Measurements from ENCODE around the gene RBPJL.
A peak's percentile ranks its signal among the peaks of the same experiment; 100 is the strongest.

The RBPJL gene

DNA sequence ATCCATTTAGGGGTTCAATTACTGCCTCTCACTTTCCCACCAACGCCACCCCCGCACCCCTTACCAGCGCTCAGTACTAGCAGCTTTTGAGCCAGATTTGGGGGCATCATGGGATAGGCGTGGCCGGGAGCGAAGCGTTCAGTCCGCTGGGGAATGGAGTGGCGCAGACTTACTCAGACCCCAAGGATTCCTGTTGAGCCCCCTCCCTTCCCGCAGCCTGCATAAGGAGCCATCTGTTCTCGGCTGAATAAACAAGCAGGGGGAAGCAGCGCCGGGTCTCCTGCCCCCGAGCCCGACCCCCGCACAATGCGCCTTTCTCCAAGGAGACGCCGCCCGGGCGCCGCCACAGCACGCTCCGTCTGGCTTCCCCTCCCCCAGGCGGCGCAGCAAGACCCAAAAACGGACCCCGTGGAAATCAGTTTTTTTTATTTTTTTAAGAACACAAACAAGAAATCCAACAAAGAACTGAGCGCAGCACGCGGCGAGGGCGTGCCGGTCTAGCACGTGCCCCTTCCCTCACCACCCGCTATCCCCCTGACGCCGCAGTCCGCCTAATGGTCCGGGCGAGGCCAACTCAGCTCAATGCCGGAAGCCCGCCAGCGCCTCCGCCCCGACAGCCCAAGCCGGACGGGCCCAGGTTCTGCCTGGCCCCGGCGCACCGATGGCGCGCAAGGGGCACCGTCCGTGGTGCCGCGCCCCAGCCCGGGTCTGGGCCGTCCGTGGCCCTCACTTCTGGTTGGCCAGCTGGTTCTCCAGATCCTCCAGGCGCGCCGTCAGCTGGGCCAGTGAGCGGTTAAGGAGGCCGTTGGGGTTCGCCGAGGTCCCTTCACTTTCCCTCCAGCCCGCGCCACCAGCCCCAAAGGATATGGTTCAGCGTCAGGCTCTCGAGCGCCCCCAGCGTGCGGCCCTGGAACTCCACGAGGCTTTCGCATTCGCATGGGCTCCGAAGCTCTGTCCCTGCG is 13.3 kb upstream of the RBPJL start:
- DNase-seq: peak; percentile 81 to 83

- DNase-seq: no peak
Measured at GRCh38 chr20:45294003-45294368, 12.7 kb upstream of the RBPJL start.

- DNase-seq: no peak
Measured at GRCh38 chr20:45294659-45295058, 12.0 kb upstream of the RBPJL start.

- DNase-seq: no peak
Measured at GRCh38 chr20:45297786-45298497, 8.7 kb upstream of the RBPJL start.

DNA sequence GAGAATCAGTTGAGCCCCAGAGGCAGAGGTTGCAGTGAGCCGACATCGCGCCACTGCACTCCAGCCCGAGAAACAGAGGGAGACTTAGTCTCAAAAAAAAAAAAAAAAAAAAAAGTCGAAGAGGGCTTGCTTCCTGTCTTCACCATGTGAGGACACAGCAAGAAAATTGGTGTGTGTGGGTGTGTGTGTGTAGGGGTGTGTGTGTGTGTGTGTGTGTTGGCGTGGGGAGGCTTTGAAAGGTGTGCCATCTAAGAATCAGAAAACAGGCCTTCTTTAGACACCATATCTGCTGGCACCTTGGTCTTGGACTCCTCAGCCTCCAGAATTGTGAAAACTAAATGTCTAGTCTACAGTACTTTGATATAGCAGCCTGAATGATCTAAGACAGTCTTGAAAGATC is 6.9 kb upstream of the RBPJL start:
- no peak for DNase-seq

- DNase-seq: peak; percentile 27 to 28
Measured at GRCh38 chr20:45300961-45301360, 5.7 kb upstream of the RBPJL start.

GRCh38 chr20:45301824-45302271 is 4.8 kb upstream of the RBPJL start:
- no peak for DNase-seq

DNA sequence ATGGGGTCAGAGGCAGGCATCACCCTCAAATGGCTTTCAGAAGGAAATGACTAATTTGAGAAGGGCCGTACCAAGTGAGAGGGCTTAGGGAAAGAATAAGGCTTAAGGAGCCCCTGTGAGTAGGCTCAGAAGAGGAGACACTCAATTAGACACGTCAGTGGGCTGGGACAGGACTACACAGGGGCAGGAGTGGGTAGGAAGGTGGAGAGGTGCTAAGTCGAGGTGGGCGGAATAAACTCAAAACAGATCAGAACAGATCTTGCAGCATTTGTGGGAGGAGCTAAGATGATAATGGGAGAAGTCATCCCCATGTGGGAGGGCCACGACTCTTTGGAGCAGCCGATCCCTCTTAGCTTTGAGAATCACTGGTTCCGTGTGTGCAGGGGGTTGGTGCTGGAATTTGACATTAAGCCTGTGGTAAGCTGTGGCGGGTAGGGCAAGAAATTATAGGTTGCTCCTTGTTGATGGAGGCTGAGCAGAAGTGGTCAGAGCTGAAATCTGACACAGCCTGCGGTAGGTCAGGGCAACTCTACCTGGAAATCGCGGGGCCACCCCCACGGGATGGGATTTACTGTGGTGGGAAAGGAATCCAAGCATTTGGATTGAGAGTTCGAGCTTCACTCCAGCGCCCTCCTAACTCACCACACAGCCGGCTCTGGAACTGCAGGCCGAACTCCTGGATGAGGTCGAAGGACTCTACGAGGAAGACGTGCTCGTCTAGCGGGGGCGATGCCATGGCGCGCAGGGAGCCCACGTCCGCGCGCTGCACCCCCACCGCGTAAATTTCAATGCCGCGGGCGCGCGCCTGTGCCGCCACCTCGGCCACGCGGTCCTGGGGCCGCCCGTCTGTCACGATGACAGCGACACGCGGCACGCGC is 2.8 kb upstream of the RBPJL start:
- DNase-seq: no peak

- no peak for DNase-seq
Measured at GRCh38 chr20:45304464-45304999, 2.1 kb upstream of the RBPJL start.

DNA sequence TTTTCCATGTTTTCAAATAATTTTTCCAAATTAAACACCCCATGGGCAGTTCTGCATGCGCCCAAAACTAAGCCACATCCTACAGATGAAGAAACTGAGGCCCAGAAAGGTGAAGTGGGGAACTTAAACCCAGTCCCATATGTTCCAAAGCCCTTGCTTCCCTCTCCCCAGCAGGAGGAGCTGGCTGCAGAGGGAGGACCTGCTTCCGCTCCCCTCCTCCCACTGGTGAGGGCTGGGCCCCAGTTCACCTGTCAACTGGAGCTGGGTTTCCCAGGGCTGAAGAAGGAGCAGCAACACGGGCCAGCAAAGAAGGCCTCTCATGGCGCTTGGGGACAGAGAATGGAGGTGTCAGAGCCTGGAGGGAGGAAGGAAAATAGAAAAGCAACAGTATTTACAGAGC is 1.4 kb upstream of the RBPJL start:
- DNase-seq: no peak

- DNase-seq: no peak
Measured at GRCh38 chr20:45307076-45307640, 518 bp downstream of the RBPJL start.

GRCh38 chr20:45308117-45308778 is 1.6 kb downstream of the RBPJL start, which contains the start of gene MATN4:
Gene MATN4 (minus strand): TSS chr20:45308299. CDS start chr20:45305582, 2,717 bp downstream.
- no peak for DNase-seq

DNA sequence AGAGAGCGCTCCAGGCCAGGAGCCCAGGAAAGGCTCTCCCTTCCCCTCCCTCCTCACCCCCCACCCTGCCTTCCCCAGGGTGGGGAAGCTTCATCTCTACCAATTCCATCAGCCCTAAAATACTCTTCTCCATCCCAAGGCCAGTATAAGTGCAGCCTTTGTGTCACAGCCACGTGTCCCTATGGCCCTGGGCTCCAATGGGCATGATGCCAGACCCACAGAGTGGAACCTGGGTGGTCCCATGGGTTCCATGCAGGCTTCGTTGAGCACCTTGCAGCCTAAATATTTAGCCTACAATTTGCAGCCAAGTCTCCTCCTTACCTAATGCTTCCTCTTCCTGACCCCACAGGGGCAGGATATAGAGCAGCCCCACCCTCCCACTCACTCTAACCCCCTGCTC is 2.4 kb downstream of the RBPJL start:
- no peak for DNase-seq

DNA sequence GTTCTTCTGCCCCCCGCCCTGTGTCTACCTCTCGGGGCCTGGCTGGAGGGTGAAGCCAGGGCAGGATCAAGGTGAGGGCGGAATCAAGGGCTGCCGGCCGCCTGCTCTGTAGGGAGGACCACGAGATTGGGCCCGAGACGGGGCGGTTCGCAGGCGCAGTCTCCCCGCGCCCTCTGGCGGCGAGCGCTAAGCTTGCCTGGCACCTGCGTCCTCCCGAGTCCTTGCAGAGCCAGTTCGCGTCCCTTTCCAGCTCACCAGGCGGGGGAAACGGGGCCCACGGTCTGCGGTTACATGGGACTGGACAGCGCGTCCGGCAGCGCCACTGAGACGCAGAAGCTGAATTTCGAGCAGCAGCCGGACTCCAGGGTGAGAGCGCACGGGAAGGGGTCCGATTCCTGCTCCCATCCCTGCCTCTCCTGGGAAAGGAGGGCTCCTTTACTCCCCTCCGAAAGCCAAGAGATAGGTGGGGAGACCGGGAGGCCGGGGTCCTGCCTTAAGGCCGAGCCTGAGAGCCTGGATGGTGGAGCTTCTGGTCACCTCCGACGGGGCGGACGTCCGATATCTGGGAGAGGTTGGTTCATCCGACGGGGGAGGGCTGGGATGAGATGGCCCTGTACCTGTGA is 5.1 kb downstream of the RBPJL start:
- peak in 1 of 2 experiments; percentile 20 for DNase-seq

DNA sequence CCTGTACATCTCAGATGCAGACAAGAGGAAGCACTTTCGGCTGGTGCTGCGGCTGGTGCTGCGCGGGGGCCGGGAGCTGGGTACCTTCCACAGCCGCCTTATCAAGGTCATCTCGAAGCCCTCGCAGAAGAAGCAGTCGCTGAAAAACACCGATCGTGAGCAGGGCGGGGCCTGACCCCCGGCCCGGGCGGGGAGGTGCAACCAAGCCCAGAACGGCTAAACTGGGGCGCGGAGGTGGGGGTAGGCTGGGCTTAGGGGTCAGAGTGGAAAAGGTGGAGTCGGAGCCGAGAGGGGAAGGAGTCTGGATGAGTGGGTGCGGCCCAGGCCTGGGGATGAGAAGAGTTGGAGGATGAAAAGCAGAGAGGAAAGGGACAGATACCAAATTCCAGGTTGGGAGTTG is 5.6 kb downstream of the RBPJL start:
- DNase-seq: no peak

DNA sequence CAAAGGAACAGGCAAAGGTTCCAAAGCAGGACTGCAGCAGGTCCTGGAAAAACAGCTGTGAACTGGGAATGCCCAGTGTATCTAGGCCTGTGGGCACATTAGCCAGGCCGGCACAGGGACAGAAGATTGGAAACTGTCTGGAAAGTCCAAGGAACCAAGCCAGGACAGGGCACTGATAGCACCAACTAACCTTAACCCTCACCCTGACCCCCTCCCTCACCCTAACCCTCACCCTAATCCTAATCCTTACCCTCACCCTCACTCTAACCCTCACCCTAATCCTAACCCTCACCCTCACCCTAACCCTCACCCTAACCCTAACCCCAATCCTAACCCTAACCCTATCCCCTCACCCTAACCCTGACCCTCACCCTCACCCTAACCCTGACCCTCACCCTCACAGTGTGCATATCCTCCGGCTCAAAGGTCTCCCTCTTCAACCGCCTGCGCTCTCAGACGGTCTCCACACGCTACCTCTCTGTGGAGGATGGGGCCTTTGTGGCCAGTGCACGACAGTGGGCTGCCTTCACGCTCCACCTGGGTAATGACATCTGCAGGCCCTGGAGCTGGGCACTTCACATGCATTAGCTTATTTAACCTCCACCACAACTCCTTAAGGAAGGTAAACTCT is 6.5 kb downstream of the RBPJL start:
- DNase-seq: no peak

DNA sequence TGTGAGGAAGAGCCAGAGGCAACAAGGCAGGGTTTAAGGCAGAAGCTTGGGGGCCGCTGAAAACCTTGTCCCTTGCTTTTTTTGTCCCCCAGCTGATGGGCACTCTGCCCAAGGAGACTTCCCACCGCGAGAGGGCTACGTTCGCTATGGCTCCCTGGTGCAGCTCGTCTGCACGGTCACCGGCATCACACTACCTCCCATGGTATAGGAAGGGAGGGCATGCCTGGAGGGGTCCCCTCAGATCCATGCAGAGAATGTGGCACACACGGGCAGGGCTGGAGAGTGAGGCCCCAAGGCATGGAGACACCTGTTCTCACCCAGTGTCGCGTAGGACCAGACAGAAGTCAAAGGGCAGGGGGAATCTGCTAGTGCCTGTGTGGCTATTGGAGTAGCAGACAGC is 7.3 kb downstream of the RBPJL start:
- no peak for DNase-seq

DNA sequence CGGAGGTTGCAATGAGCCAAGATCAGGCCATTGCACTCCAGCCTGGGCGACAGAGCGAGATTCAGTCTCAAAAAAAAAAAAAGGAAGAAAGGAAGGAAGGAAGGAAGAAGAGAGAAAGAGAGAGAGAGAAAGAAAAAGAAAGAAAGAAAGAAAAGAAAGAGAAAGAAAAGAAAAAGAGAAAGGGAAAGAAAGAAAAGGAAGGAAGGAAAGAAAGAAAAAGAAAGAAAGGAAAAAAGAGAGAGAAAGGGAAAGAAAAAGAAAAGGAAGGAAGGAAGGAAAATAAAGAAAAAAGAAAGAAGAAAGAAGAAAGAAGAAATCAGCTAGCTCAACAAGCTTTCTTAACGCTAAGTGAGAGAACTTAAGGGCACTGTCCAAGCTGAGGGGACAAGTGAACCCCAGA is 9.0 kb downstream of the RBPJL start:
- no peak for DNase-seq

DNA sequence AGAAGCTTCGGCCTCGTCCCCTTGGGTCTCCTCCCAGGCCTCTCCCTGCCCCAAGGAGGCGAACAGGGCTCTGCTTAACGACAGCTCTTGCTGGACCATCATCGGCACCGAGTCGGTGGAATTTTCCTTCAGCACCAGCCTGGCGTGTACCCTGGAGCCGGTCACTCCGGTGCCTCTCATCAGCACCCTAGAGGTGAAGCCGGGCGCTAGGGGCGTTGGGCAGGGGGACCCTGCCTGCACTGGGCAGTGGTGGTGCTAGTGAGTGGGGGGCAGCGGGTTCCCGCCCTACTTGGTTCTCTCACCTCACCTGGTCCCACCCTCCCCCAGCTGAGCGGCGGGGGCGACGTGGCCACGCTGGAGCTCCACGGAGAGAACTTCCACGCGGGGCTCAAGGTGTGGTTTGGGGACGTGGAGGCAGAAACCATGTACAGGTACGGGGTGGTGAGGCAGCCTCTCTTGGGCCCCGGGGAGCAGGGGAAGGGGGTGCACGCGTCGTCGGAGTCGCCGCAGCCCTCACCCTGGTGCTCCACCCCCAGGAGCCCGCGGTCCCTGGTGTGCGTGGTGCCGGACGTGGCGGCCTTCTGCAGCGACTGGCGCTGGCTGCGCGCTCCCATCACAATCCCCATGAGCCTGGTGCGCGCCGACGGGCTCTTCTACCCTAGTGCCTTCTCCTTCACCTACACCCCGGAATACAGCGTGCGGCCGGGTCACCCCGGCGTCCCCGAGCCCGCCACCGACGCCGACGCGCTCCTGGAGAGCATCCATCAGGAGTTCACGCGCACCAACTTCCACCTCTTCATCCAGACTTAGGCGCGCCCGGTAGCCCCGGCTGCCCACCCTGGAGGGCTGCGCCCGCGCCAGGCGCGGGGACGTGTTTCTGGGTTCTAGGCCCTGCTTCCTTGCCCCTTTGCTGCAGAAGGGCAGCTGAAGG is 9.8 kb downstream of the RBPJL start:
- DNase-seq: no peak

GRCh38 chr20:45317826-45318225 is 11.2 kb downstream of the RBPJL start:
- DNase-seq: no peak
